Adrenal gland (tissue), 5 donors: ENCODE results near the gene RNF181.

ENCODE experiments used
- CTCF ChIP-seq, 6 experiments: fragments of 450-650 bp in 4 of 6; fragments of 200-600 bp in 2 of 6; sonication (generic) in 1 of 6; IDR thresholded peaks; 1 replicate in 5 of 6; 2 replicates in 1 of 6; pipeline versions ENCODE4 v1.5.1 to v1.8.0; 2016 to 2021; ENCODE audit warnings: antibody characterized with exemption in 6 of 6, mild to moderate bottlenecking in 2 of 6, moderate library complexity in 1 of 6
- POLR2A ChIP-seq, 2 donors: fragments of 450-650 bp; IDR thresholded peaks; one replicate each; pipeline ENCODE4 v1.6.1; 2017; ENCODE audit warnings: antibody characterized with exemption in 2 of 2, mild to moderate bottlenecking in 2 of 2, moderate library complexity in 1 of 2
- donor health status: DM: no; HTN: no; CAD: no.

GRCh38 chr2:85623991-85624390 is 28.4 kb downstream of the RNF181 start:
- TF ChIP-seq CTCF (IDR thresholded peaks at IDR 0.05) (no peak), POLR2A (IDR thresholded peaks at IDR 0.05) (no peak)
